BLaER1 treated with 17β-estradiol and CSF1 and Interleukin-3, amounts not matched to agents 10 nM and 100 nM (cell line): ENCODE data around the gene ECI1.

Experiments used
- H3K27ac ChIP-seq, 11 experiments: shearing (Covaris generic); formaldehyde crosslinking; 2 replicates each; pipeline ENCODE4 v1.8.1; 2022
- H3K27me3 ChIP-seq, 11 experiments: shearing (Covaris generic); formaldehyde crosslinking; 2 replicates each; pipeline ENCODE4 v1.8.1; 2022
- H3K36me3 ChIP-seq, 11 experiments: shearing (Covaris generic); formaldehyde crosslinking; 2 replicates each; pipeline ENCODE4 v1.8.1; 2022
- H3K4me1 ChIP-seq, 10 experiments: shearing (Covaris generic); formaldehyde crosslinking; 2 replicates each; pipeline ENCODE4 v1.8.1; 2022
- H3K4me2 ChIP-seq, 11 experiments: shearing (Covaris generic); formaldehyde crosslinking; 2 replicates each; pipeline ENCODE4 v1.8.1; 2022
- H3K4me3 ChIP-seq, 10 experiments: shearing (Covaris generic); formaldehyde crosslinking; 2 replicates each; pipeline ENCODE4 v1.8.1; 2022
- H3K9ac ChIP-seq, 11 experiments: shearing (Covaris generic); formaldehyde crosslinking; 2 replicates each; pipeline ENCODE4 v1.8.1; 2022
- H3K9me3 ChIP-seq, 11 experiments: shearing (Covaris generic); formaldehyde crosslinking; replicated peaks in 1 of 11; 2 replicates each; pipeline ENCODE4 v1.8.1; 2022
- H4K20me1 ChIP-seq, 11 experiments: shearing (Covaris generic); formaldehyde crosslinking; 2 replicates each; pipeline ENCODE4 v1.8.1; 2022
- Cebpa-rat ChIP-seq, 11 experiments: shearing (Covaris generic); IDR thresholded peaks; 2 replicates each; pipeline ENCODE4 v1.8.1; 2022

Gene ECI1

GRCh38 chr16:2196162-2196980, 55.0 kb downstream of the ECI1 start, which contains the start of gene CASKIN1:
Gene CASKIN1, minus strand, starts transcription at chr16:2196605. Its CDS starts 173 bp downstream, at chr16:2196432.
- H4K20me1 ChIP-seq, result peaks cover 0 to 44% (median 20%) of the 10 kb centered on the region in 11 experiments; a peak in 17 of 22 replicates
- no peak for TF ChIP-seq Cebpa-rat (IDR thresholded peaks at IDR 0.05)
- peaks cover 10 to 34% (median 21%) of the 10 kb centered on the region in 10 experiments; a peak in 17 of 20 replicates for H3K4me1 ChIP-seq
- peak within 1 kb of the TSS; percentile 45 to 68 (median 55) for H3K4me3 ChIP-seq
- H3K36me3 ChIP-seq, result no peaks in the 10 kb centered on the region
- peak within 1 kb of the TSS in 10 of 11 experiments; percentile 8 to 73 (median 58); a peak in 15 of 22 replicates for H3K9ac ChIP-seq
- peaks cover 64 to 79% (median 75%) of the 10 kb centered on the region in 11 experiments for H3K27me3 ChIP-seq
- H3K4me2 ChIP-seq, result peak within 1 kb of the TSS; percentile 76 to 97 (median 90)
- no peaks in the 10 kb centered on the region for H3K9me3 ChIP-seq
- peak within 1 kb of the TSS in 1 of 11 experiments; percentile 26; a peak in 1 of 22 replicates for H3K27ac ChIP-seq

GRCh38 chr16:2195322-2196161, 55.8 kb downstream of the ECI1 start:
- Histone ChIP-seq H3K27ac (no peak overlapping the region), H3K9me3 (no peaks in the 10 kb centered on the region), H3K4me3 (peak overlapping the region; percentile 45 to 68 (median 55)), H3K4me2 (peak overlapping the region; percentile 76 to 97 (median 90)), H3K27me3 (peaks cover 64 to 73% (median 72%) of the 10 kb centered on the region in 11 experiments), H4K20me1 (peaks cover 0 to 47% (median 22%) of the 10 kb centered on the region in 11 experiments; a peak in 18 of 22 replicates), H3K9ac (peak overlapping the region in 9 of 11 experiments; percentile 8 to 66 (median 51); a peak in 12 of 22 replicates), H3K36me3 (no peaks in the 10 kb centered on the region), H3K4me1 (peaks cover 12 to 42% (median 29%) of the 10 kb centered on the region in 10 experiments; a peak in 18 of 20 replicates)
- no peak for TF ChIP-seq Cebpa-rat (IDR thresholded peaks at IDR 0.05)

- H3K4me3 ChIP-seq, result peak overlapping the region in 8 of 10 experiments; percentile 52 to 68 (median 55); a peak in 9 of 20 replicates
- no peaks in the 10 kb centered on the region for H3K36me3 ChIP-seq
- no peak for TF ChIP-seq Cebpa-rat (IDR thresholded peaks at IDR 0.05)
- H4K20me1 ChIP-seq, result peaks cover 0 to 47% (median 24%) of the 10 kb centered on the region in 11 experiments; a peak in 18 of 22 replicates
- H3K4me1 ChIP-seq, result peaks cover 12 to 49% (median 35%) of the 10 kb centered on the region in 10 experiments; a peak in 18 of 20 replicates
- peak overlapping the region in 4 of 11 experiments; percentile 33 to 66 (median 59); a peak in 4 of 22 replicates for H3K9ac ChIP-seq
- peaks cover 64 to 73% (median 66%) of the 10 kb centered on the region in 11 experiments for H3K27me3 ChIP-seq
- no peaks in the 10 kb centered on the region for H3K9me3 ChIP-seq
- no peak overlapping the region for H3K27ac ChIP-seq
- H3K4me2 ChIP-seq, result peak overlapping the region in 10 of 11 experiments; percentile 76 to 97 (median 88); a peak in 18 of 22 replicates
Measured at GRCh38 chr16:2194852-2195321, 56.5 kb downstream of the ECI1 start.

- Histone ChIP-seq H3K4me2 (peak overlapping the region in 6 of 11 experiments; percentile 76 to 97 (median 89); a peak in 6 of 22 replicates), H3K4me3 (no peak overlapping the region), H3K36me3 (no peaks in the 10 kb centered on the region), H3K9ac (peak overlapping the region in 1 of 11 experiments; percentile 56; a peak in 1 of 22 replicates), H3K4me1 (peaks cover 12 to 49% (median 35%) of the 10 kb centered on the region in 10 experiments; a peak in 18 of 20 replicates), H3K27me3 (peaks cover 58 to 67% (median 60%) of the 10 kb centered on the region in 11 experiments), H3K9me3 (no peaks in the 10 kb centered on the region), H4K20me1 (peaks cover 0 to 47% (median 24%) of the 10 kb centered on the region in 11 experiments; a peak in 18 of 22 replicates), H3K27ac (no peak overlapping the region)
- no peak for TF ChIP-seq Cebpa-rat (IDR thresholded peaks at IDR 0.05)
Measured at GRCh38 chr16:2194166-2194834, 57.1 kb downstream of the ECI1 start.

GRCh38 chr16:2191446-2191706, 60.0 kb downstream of the ECI1 start:
- Histone ChIP-seq H3K27ac (no peak overlapping the region), H4K20me1 (peaks cover 0 to 41% (median 24%) of the 10 kb centered on the region in 11 experiments; a peak in 18 of 22 replicates), H3K9me3 (no peaks in the 10 kb centered on the region), H3K4me2 (peak overlapping the region in 9 of 11 experiments; percentile 40 to 93 (median 75); a peak in 17 of 22 replicates), H3K36me3 (no peaks in the 10 kb centered on the region), H3K27me3 (peaks cover 30 to 39% (median 31%) of the 10 kb centered on the region in 11 experiments), H3K4me1 (peaks cover 12 to 49% (median 35%) of the 10 kb centered on the region in 10 experiments; a peak in 18 of 20 replicates), H3K4me3 (no peak overlapping the region; a peak in 1 of 20 replicates), H3K9ac (peak overlapping the region in 6 of 11 experiments; percentile 7 to 61 (median 38); a peak in 7 of 22 replicates)
- no peak for TF ChIP-seq Cebpa-rat (IDR thresholded peaks at IDR 0.05)

GRCh38 chr16:2190659-2191445, 60.5 kb downstream of the ECI1 start:
- peak overlapping the region; percentile 5 to 93 (median 74); a peak in 19 of 22 replicates for H3K4me2 ChIP-seq
- H3K9me3 ChIP-seq, result no peaks in the 10 kb centered on the region
- H4K20me1 ChIP-seq, result peaks cover 0 to 40% (median 24%) of the 10 kb centered on the region in 11 experiments; a peak in 18 of 22 replicates
- TF ChIP-seq Cebpa-rat (IDR thresholded peaks at IDR 0.05), result no peak
- no peak overlapping the region for H3K27ac ChIP-seq
- peaks cover 25 to 35% (median 27%) of the 10 kb centered on the region in 11 experiments for H3K27me3 ChIP-seq
- H3K4me1 ChIP-seq, result peaks cover 11 to 48% (median 33%) of the 10 kb centered on the region in 10 experiments; a peak in 18 of 20 replicates
- peak overlapping the region in 1 of 10 experiments; percentile 16; a peak in 1 of 20 replicates for H3K4me3 ChIP-seq
- no peaks in the 10 kb centered on the region for H3K36me3 ChIP-seq
- H3K9ac ChIP-seq, result peak overlapping the region in 10 of 11 experiments; percentile 7 to 61 (median 32); a peak in 13 of 22 replicates

- Histone ChIP-seq H3K4me2 (peak overlapping the region in 10 of 11 experiments; percentile 5 to 93 (median 74); a peak in 18 of 22 replicates), H3K27me3 (peaks cover 18 to 28% (median 20%) of the 10 kb centered on the region in 11 experiments), H3K9me3 (no peaks in the 10 kb centered on the region), H3K4me1 (peaks cover 4 to 46% (median 27%) of the 10 kb centered on the region in 10 experiments; a peak in 18 of 20 replicates), H3K9ac (peak overlapping the region in 7 of 11 experiments; percentile 21 to 61 (median 36); a peak in 8 of 22 replicates), H3K4me3 (no peak overlapping the region), H4K20me1 (peaks cover 0 to 36% (median 17%) of the 10 kb centered on the region in 11 experiments; a peak in 18 of 22 replicates), H3K27ac (no peak overlapping the region), H3K36me3 (no peaks in the 10 kb centered on the region)
- no peak for TF ChIP-seq Cebpa-rat (IDR thresholded peaks at IDR 0.05)
Measured at GRCh38 chr16:2190002-2190658, 61.3 kb downstream of the ECI1 start.
